Ammon's horn (tissue), 1 donor: ENCODE results near the gene ERVK3-1.
A peak's percentile ranks its signal among the peaks of the same experiment; 100 is the strongest.
"Not testable (repeated sequence)": the region's sequence is repeated elsewhere in the genome, so short reads cannot be mapped to it uniquely, and the experiment has no call there.

Experiments used
- DNase-seq: peaks from one replicate; pipeline ENCODE4 v3.0.0-alpha.2; 2016; ENCODE audit warnings: low spot score

ERVK3-1 gene

GRCh38 chr19:58346961-58347929 is 42.1 kb downstream of the ERVK3-1 start:
- DNase-seq = peak; percentile 80

GRCh38 chr19:58348080-58348479 is 42.9 kb downstream of the ERVK3-1 start:
- not testable (repeated sequence) for DNase-seq

- no peak for DNase-seq
These were observed 44.4 kb downstream of the ERVK3-1 start for GRCh38 chr19:58349590-58349989.

- no peak for DNase-seq
These were observed 45.1 kb downstream of the ERVK3-1 start for GRCh38 chr19:58350001-58350861.

GRCh38 chr19:58350871-58351557 is 45.8 kb downstream of the ERVK3-1 start:
- no peak for DNase-seq

- DNase-seq = no peak
These were observed 46.3 kb downstream of the ERVK3-1 start for GRCh38 chr19:58351558-58351878.

GRCh38 chr19:58351990-58352755 is 47.0 kb downstream of the ERVK3-1 start:
- DNase-seq = no peak

GRCh38 chr19:58352760-58353671 is 47.8 kb downstream of the ERVK3-1 start, which contains the start of gene A1BG:
Gene A1BG (minus strand): TSS chr19:58353492. CDS start chr19:58353437, 55 bp downstream.
- DNase-seq = no peak

GRCh38 chr19:58353717-58354477 is 48.7 kb downstream of the ERVK3-1 start:
- no peak for DNase-seq

GRCh38 chr19:58354478-58355030 is 49.4 kb downstream of the ERVK3-1 start:
- DNase-seq = no peak

- no peak for DNase-seq
These were observed 50.1 kb downstream of the ERVK3-1 start for GRCh38 chr19:58355215-58355796.

- no peak for DNase-seq
These were observed 51.0 kb downstream of the ERVK3-1 start for GRCh38 chr19:58355908-58356765.

GRCh38 chr19:58356766-58357480 is 51.7 kb downstream of the ERVK3-1 start:
- DNase-seq = no peak

- no peak for DNase-seq
These were observed 52.4 kb downstream of the ERVK3-1 start for GRCh38 chr19:58357481-58358145.

- peak; percentile 54 for DNase-seq
These were observed 56.7 kb downstream of the ERVK3-1 start for GRCh38 chr19:58361900-58362271.

GRCh38 chr19:58362272-58362994 is 57.3 kb downstream of the ERVK3-1 start, which contains the start of gene ZNF497:
Gene ZNF497 (minus strand): TSS chr19:58362751. CDS start chr19:58357635, 5,116 bp downstream.
- DNase-seq = peak; percentile 99
